Measurements from ENCODE around the gene ADD2.

ADD2 gene

GRCh38 chr2:70616168-70616694, 151.8 kb downstream of the ADD2 start:
- DNase-seq (ENCODE audit: low read depth) = no peak
- no peak overlapping the region for H3K4me3 ChIP-seq (ENCODE audit: low read depth, low read length)
- TF ChIP-seq POLR2A (IDR thresholded peaks at IDR 0.05; ENCODE audit: extremely low read depth, insufficient read length) (no peak), CTCF (IDR thresholded peaks at IDR 0.05; ENCODE audit: low read depth, low read length) (no peak), MAX (IDR thresholded peaks at IDR 0.05; ENCODE audit: low read depth, low read length) (no peak)

- no peak overlapping the region for H3K4me3 ChIP-seq (ENCODE audit: low read depth, low read length)
- TF ChIP-seq MAX (IDR thresholded peaks at IDR 0.05; ENCODE audit: low read depth, low read length) = no peak
- TF ChIP-seq POLR2A (IDR thresholded peaks at IDR 0.05; ENCODE audit: extremely low read depth, insufficient read length) = no peak
- no peak for TF ChIP-seq CTCF (IDR thresholded peaks at IDR 0.05; ENCODE audit: low read depth, low read length)
- no peak for TF ChIP-seq MYC (IDR thresholded peaks at IDR 0.05; ENCODE audit: low read depth, low read length)
- DNase-seq (ENCODE audit: low read depth) = peak; percentile 39
Observed at GRCh38 chr2:70615222-70615621, 152.8 kb downstream of the ADD2 start.

GRCh38 chr2:70613521-70613920, 154.5 kb downstream of the ADD2 start:
- DNase-seq (ENCODE audit: low read depth) = no peak
- TF ChIP-seq CTCF (IDR thresholded peaks at IDR 0.05; ENCODE audit: low read depth, low read length) = no peak
- no peak for TF ChIP-seq POLR2A (IDR thresholded peaks at IDR 0.05; ENCODE audit: extremely low read depth, insufficient read length)
- no peak for TF ChIP-seq MYC (IDR thresholded peaks at IDR 0.05; ENCODE audit: low read depth, low read length)
- TF ChIP-seq MAX (IDR thresholded peaks at IDR 0.05; ENCODE audit: low read depth, low read length) = no peak
- H3K4me3 ChIP-seq (ENCODE audit: low read depth, low read length) = no peak overlapping the region

- H3K4me3 ChIP-seq (ENCODE audit: low read depth, low read length) = no peak overlapping the region
- no peak for TF ChIP-seq CTCF (IDR thresholded peaks at IDR 0.05; ENCODE audit: low read depth, low read length)
- no peak for TF ChIP-seq MYC (IDR thresholded peaks at IDR 0.05; ENCODE audit: low read depth, low read length)
- TF ChIP-seq MAX (IDR thresholded peaks at IDR 0.05; ENCODE audit: low read depth, low read length) = no peak
- no peak for TF ChIP-seq POLR2A (IDR thresholded peaks at IDR 0.05; ENCODE audit: extremely low read depth, insufficient read length)
- DNase-seq (ENCODE audit: low read depth) = no peak
Observed at GRCh38 chr2:70612574-70612973, 155.4 kb downstream of the ADD2 start.

GRCh38 chr2:70608373-70608772, 159.6 kb downstream of the ADD2 start:
- no peak overlapping the region for H3K4me3 ChIP-seq (ENCODE audit: low read depth, low read length)
- TF ChIP-seq POLR2A (IDR thresholded peaks at IDR 0.05; ENCODE audit: extremely low read depth, insufficient read length) (no peak), MAX (IDR thresholded peaks at IDR 0.05; ENCODE audit: low read depth, low read length) (no peak), MYC (IDR thresholded peaks at IDR 0.05; ENCODE audit: low read depth, low read length) (no peak), CTCF (IDR thresholded peaks at IDR 0.05; ENCODE audit: low read depth, low read length) (no peak)
- DNase-seq (ENCODE audit: low read depth) = no peak

Data from NB4 (cell line).